Large intestine (tissue), 3 donors: ENCODE results near the gene WBP1L. TPM values are rescaled to one million over a fixed set of nuclear protein-coding genes. Genes with fewer than 3 reads are reported as not detected.

Source experiments
- DNase-seq, 2 donors: peaks; one replicate each; pipeline versions ENCODE4 v3.0.0 to v3.0.0-alpha.2; 2013
- H3K27ac ChIP-seq: one replicate; pipeline ENCODE4 v1.5.1; 2013; ENCODE audit warnings: low read length
- H3K27me3 ChIP-seq: 2 replicates; pipeline ENCODE4 v1.6.1; 2013; ENCODE audit warnings: low read length; ENCODE audit not compliant: control insufficient read depth, insufficient read depth
- H3K36me3 ChIP-seq: 2 replicates; pipeline ENCODE4 v1.6.1; 2013; ENCODE audit warnings: low read length; ENCODE audit not compliant: control insufficient read depth, insufficient read depth
- H3K4me1 ChIP-seq: one replicate; pipeline ENCODE4 v1.6.1; 2013; ENCODE audit warnings: low read length; ENCODE audit not compliant: control insufficient read depth, insufficient read depth
- H3K4me3 ChIP-seq: one replicate; pipeline ENCODE4 v1.5.1; 2013; ENCODE audit warnings: low read length
- H3K9me3 ChIP-seq: one replicate; pipeline ENCODE4 v1.6.1; 2013; ENCODE audit warnings: mild to moderate bottlenecking, low read depth, low read length, moderate library complexity; ENCODE audit not compliant: control insufficient read depth
- WGBS: methylation state at CpG from one replicate; pipeline ENCODE4 v1.1.5; 2013; ENCODE audit warnings: low lambda C conversion rate; ENCODE audit not compliant: insufficient coverage; 5-methylcytosine and 5-hydroxymethylcytosine counted together
- polyA plus RNA-seq: library from polyadenylated mRNA; unstranded; fragments of 120-200 nt; gene quantifications from one replicate; pipeline ENCODE4 v1.2.1, GENCODE V29; 2013

WBP1L gene
- polyA plus RNA-seq, 1 donor: 34.6 TPM

DNA sequence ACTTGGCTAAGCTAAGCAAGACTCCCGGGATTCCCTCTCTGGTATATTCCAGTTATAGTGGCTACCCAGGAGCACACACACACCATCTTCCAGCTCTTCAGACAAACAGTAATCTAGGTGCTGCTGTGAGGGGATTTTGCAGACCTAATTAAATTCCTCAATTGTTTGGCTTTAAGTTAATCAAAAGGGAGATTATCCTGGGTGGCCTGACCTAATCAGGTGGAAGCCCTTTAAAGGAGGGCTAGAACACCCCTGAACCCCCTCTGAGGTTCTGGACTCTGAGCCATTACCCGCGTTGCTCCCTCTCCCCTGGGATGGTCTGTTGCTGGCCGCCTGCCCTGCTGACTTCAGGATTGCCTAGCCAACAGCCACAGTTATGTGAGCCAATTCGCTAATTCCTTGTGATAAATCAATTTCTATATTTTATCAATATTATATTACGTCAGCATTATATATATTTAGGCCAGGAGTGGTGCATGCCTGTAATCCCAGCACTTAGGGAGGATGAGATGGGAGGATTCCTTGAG, 22.9 kb upstream of the WBP1L start:
- H3K36me3 ChIP-seq: peaks cover 2% of the 10 kb centered on the region
- H3K9me3 ChIP-seq: no peaks in the 10 kb centered on the region
- WGBS: no CpG with 5 or more reads among the region's 6 CpGs
- peaks cover 9% of the 10 kb centered on the region for H3K4me1 ChIP-seq
- DNase-seq: no peak
- no peak overlapping the region for H3K4me3 ChIP-seq
- H3K27me3 ChIP-seq: no peaks in the 10 kb centered on the region
- no peak overlapping the region for H3K27ac ChIP-seq

DNA sequence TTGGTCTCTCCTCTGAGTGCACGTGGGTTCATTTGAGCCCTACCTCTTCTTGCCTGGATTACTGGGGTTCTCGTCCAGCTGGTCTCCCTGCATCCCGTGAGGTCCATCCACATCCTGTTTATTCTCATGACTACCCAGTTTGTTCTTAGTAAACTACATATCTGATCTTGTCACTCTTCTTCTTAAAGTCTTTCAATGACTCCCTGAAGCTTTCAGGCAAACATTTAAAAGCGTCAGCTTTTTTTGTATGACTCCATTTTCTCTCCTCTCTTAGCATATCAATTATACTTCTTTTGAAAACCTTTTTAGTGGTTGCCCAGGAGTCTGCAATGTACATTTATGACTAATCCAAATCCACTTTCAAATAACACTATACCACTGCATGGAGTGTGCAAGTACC, 21.8 kb upstream of the WBP1L start:
- H3K27me3 ChIP-seq: no peaks in the 10 kb centered on the region
- no peak overlapping the region for H3K4me3 ChIP-seq
- peaks cover 10% of the 10 kb centered on the region for H3K36me3 ChIP-seq
- peaks cover 9% of the 10 kb centered on the region for H3K4me1 ChIP-seq
- 78% methylated on average over 4 of the region's 4 CpGs for WGBS
- no peak overlapping the region for H3K27ac ChIP-seq
- DNase-seq: no peak
- H3K9me3 ChIP-seq: no peaks in the 10 kb centered on the region

DNA sequence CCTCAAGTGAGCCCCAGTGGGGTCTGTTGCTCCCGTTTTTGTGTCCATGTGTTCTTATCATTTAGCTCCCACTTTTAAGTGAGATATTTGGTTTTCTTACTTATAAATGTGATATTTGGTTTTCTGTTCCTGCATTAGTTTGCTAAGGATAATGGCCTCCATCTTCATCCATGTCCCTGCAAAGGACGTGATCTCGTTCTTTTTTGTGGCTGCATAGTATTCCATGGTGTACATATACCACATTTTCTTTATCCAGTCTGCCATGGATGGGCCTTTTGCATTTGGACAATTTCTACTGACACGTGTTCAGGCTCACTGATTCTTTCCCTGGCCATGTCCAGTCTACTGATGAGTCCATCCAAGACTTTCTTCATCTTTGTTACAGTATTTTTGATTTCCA, 19.8 kb upstream of the WBP1L start:
- 95% methylated on average over 3 of the region's 4 CpGs for WGBS
- Histone ChIP-seq H3K27me3 (no peaks in the 10 kb centered on the region), H3K4me1 (peaks cover 2% of the 10 kb centered on the region), H3K36me3 (peaks cover 21% of the 10 kb centered on the region), H3K4me3 (no peak overlapping the region), H3K27ac (no peak overlapping the region), H3K9me3 (no peaks in the 10 kb centered on the region)
- no peak for DNase-seq

- no peaks in the 10 kb centered on the region for H3K9me3 ChIP-seq
- H3K27me3 ChIP-seq: no peaks in the 10 kb centered on the region
- WGBS: no CpG with 5 or more reads among the region's 3 CpGs
- no peak overlapping the region for H3K27ac ChIP-seq
- peaks cover 26% of the 10 kb centered on the region for H3K36me3 ChIP-seq
- H3K4me1 ChIP-seq: no peaks in the 10 kb centered on the region
- no peak for DNase-seq
- H3K4me3 ChIP-seq: no peak overlapping the region
These were observed 17.5 kb upstream of the WBP1L start for GRCh38 chr10:102726274-102726673.

DNA sequence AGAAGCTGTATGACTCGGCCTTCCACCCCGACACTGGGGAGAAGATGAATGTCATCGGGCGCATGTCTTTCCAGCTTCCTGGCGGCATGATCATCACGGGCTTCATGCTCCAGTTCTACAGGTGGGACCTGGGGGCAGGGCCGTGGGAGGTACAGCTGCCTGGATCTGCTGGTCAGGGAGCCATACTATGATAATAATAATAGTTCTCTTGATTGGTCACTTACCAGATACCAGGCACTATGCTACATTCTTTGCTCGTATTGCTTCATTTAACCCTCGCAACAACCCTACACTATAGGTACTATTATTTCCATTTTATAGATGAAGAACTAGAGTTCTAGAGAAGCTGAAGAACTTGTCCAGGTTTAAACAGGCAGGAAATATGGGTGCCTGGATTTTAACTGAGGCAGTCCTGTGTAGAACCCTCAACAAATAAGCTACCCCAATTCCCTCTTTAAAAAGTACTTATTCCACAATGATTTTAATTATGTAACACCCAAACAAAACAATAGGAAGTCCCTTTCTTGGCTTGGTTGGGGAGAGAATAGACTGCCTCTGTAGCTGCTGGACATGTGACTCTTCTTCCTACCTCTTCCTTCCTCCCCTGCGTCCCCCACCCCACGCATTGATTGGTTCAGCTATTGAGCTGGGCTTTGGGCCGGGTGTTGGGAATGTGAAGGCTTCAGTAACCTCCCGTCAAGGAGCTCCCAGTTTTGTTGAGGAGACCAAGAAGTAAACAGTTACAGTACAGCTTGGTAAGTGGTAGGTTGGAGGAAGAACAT, 16.5 kb upstream of the WBP1L start:
- no peak overlapping the region for H3K4me3 ChIP-seq
- no peak for DNase-seq
- H3K9me3 ChIP-seq: no peaks in the 10 kb centered on the region
- peaks cover 33% of the 10 kb centered on the region for H3K36me3 ChIP-seq
- H3K27ac ChIP-seq: no peak overlapping the region
- no peaks in the 10 kb centered on the region for H3K27me3 ChIP-seq
- H3K4me1 ChIP-seq: no peaks in the 10 kb centered on the region
- 71% methylated on average over 1 of the region's 13 CpGs for WGBS

DNA sequence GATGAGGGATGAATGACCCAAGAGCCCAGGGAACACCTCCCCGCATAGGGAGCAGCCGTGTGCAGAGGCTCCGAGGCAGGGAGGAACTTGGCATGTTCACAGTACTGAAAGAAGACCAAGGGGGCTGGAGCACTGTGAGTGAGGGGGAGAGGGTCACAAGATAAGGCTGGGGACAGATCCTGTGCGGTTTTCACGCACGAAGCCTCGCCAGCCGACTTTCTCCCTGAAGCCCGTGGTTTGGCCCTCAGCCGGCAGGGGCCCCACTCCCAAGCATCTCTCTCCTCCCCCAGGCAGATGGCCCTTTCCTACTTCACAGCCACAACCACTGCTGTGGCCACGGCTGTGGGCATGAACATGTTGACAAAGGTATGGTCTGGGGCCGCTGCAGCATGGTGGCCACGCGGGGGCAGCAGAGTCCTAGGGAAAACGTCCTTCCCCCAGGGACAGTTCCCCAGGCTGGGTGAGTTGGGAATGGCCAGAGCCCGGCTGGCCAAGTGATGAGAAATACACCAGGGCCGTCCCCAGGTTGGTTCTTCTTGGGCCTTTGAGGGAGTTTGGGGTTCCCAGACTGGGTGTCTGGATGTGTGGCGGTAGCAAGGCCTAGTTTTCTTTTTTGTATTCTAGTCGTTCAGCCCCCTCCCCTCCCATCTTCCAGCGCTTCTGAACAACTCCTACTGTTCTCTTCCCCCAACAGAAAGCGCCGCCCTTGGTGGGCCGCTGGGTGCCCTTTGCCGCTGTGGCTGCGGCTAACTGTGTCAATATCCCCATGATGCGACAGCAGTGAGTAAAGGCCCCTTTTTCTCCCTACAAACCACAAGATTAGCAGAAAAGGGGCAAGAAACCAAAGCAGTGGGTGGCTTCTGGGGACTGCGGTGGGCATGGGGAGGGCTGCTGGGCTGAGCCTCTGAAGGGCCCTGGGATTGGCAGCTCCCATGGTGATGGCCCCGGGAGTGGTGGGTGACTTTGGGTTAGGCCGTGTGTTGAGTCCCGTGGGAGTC, 14.4 kb upstream of the WBP1L start:
- WGBS: no CpG with 5 or more reads among the region's 30 CpGs
- Histone ChIP-seq H3K4me1 (no peaks in the 10 kb centered on the region), H3K27ac (no peak overlapping the region), H3K36me3 (peaks cover 47% of the 10 kb centered on the region), H3K4me3 (no peak overlapping the region), H3K9me3 (no peaks in the 10 kb centered on the region), H3K27me3 (no peaks in the 10 kb centered on the region)
- peak; percentile 53 to 70 for DNase-seq

DNA sequence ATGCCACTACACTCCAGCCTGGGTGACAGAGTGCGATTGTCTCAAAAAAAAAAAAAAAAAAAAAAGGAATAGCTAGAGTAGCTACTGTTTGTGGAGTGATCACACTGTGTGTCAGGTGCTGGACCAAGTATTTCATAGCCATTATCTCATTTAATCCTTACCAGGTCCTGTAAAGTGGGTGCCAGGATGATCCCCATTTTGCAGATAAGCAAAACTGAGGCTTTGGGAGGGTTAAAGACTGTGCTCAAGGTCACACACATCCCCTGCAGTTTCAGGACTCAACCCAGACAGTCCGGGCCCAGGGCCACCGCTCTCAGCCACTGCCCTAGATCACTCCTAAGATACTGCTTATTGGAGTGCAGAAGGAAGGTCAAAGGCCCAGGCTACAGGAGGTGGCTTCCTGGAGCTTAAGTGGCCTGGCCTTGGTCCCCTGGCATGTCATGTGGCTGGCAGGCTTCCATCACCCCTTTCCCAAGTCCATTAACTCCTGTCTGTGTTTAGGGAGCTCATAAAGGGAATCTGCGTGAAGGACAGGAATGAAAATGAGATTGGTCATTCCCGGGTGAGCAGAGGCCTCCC, 12.4 kb upstream of the WBP1L start:
- Histone ChIP-seq H3K4me3 (no peak overlapping the region), H3K36me3 (peaks cover 52% of the 10 kb centered on the region), H3K27me3 (no peaks in the 10 kb centered on the region), H3K27ac (no peak overlapping the region), H3K9me3 (no peaks in the 10 kb centered on the region), H3K4me1 (no peaks in the 10 kb centered on the region)
- no peak for DNase-seq
- no CpG with 5 or more reads among the region's 5 CpGs for WGBS

DNA sequence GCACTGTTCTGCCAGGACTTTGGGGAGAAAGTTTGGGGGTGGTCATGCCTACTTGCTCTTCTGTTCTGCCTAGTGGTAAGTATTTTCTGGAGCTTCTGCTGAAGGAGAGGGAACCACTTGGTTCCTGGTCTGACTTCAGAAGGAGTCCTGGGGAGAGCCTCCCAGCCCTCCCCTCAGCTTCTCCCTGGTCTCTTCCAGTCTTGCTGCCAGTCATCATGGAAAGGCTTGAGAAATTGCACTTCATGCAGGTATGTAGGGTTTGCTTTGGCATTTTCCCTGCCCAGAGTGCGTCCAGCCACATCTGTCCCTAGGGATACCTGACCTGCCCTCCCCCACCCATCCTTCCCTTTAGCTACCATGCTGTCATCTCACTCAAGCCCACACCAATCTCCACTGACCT, 11.1 kb upstream of the WBP1L start:
- no peak overlapping the region for H3K27ac ChIP-seq
- H3K4me1 ChIP-seq: no peaks in the 10 kb centered on the region
- no CpG with 5 or more reads among the region's 1 CpG for WGBS
- H3K4me3 ChIP-seq: no peak overlapping the region
- H3K36me3 ChIP-seq: peaks cover 44% of the 10 kb centered on the region
- DNase-seq: no peak
- H3K9me3 ChIP-seq: no peaks in the 10 kb centered on the region
- no peaks in the 10 kb centered on the region for H3K27me3 ChIP-seq

- Histone ChIP-seq H3K9me3 (no peaks in the 10 kb centered on the region), H3K4me1 (peaks cover 7% of the 10 kb centered on the region), H3K27me3 (no peaks in the 10 kb centered on the region), H3K36me3 (peaks cover 37% of the 10 kb centered on the region), H3K27ac (no peak overlapping the region), H3K4me3 (no peak overlapping the region)
- WGBS: 80% methylated on average over 2 of the region's 9 CpGs
- no peak for DNase-seq
These were observed 8.6 kb upstream of the WBP1L start for GRCh38 chr10:102735065-102735562.

DNA sequence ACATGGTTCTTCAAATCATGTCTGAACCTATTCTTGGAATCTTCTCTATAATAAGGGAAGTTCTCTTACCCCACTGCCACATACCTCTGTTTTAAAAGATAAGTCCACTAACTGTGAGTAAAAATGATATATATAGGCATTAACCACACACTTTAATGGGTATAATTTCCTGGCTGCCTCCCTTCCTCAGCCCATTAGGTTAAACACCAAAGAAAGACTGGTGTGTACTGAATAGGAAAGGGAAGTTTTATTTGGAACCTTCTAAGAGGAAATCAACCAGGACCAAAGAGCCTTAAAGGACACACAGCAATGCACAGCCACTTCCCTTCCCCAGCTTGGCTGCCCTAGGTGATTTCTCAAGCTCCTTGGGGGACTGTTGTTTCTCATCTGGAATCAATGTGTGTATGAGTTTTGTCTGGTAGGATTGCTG, 5.0 kb upstream of the WBP1L start:
- no peak overlapping the region for H3K27ac ChIP-seq
- no peak for DNase-seq
- peaks cover 19% of the 10 kb centered on the region for H3K36me3 ChIP-seq
- H3K4me3 ChIP-seq: no peak overlapping the region
- no peaks in the 10 kb centered on the region for H3K9me3 ChIP-seq
- peaks cover 18% of the 10 kb centered on the region for H3K4me1 ChIP-seq
- no peaks in the 10 kb centered on the region for H3K27me3 ChIP-seq
